Fibroblast of villous mesenchyme (primary cell): ENCODE measurements around the gene ZNF804B. TPM values are rescaled to one million over a fixed set of nuclear protein-coding genes. Genes with fewer than 3 reads are reported as not detected.

Experiments
- DNase-seq: peaks from one replicate; pipeline ENCODE4 v3.0.0-alpha.2; 2010; ENCODE audit warnings: low read depth
- H3K4me3 ChIP-seq: 2 replicates; pipeline ENCODE4 v1.5.1; 2011; ENCODE audit warnings: low read depth, mild to moderate bottlenecking, low read length
- CTCF ChIP-seq: IDR thresholded peaks from 2 replicates; pipeline ENCODE4 v1.5.1; 2012; ENCODE audit warnings: low read depth, mild to moderate bottlenecking, low read length; ENCODE audit not compliant: insufficient read depth
- total RNA-seq: library from RNA; depleted of rRNA; stranded (reverse); fragments of >200 nt; gene quantifications from 2 replicates; pipeline ENCODE4 v1.2.3, GENCODE V29; 2012

The ZNF804B gene
- total RNA-seq, 1 donor = not detected

- TF ChIP-seq CTCF = no peak
- no peak overlapping the region for H3K4me3 ChIP-seq
- no peak for DNase-seq
These were observed 59.1 kb downstream of the ZNF804B start for GRCh38 chr7:88818552-88818951.

GRCh38 chr7:88826222-88826621 lies 66.7 kb downstream of the ZNF804B start:
- no peak overlapping the region for H3K4me3 ChIP-seq
- no peak for TF ChIP-seq CTCF
- DNase-seq = no peak

DNA sequence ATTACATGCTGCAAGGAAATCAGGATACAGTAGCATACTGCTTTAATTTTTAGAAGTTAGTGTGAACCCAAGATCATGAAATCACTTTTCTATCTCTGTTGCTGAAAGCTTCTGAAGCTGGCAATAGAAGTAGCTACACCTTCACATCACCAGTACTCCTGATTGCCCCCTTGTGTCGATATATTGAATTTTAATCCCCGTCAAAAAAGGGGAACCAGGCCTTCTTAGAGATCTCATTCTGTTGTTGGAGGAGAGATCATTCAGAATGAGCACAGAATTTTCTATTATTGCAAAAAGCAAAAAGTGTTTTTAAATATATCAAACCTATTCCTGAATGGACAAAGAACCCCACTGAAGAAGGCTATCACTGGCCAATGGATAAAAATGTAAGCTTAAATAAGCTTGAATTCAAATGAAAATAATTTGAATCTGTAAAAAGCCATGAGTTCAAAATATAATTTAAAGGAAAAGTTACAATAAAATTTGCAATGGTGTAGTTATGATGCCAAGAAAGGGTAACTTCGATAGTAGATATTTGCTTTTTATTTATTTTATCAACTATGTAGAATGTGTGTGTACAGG lies 75.7 kb downstream of the ZNF804B start:
- DNase-seq = peak; percentile 2
- no peak for TF ChIP-seq CTCF
- H3K4me3 ChIP-seq = no peak overlapping the region

DNA sequence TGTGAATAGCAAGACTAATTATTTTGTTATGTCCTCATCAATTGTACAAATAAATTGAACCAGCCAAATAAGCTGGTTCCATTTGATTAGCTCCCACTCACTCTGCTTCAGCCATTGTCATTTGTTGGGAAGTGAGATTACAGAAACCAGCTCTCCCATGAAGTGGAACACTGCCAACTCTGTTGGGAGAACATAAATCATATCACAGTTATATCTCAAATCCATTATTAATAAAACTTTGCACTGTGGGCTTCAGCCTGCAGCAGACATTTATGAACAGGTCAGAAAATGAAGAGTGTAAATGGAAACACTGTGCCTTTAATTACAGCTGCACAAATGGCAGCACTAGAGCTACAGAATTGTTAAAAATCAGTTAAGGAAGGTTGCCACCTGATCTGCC lies 82.7 kb downstream of the ZNF804B start:
- TF ChIP-seq CTCF = no peak
- DNase-seq = no peak
- no peak overlapping the region for H3K4me3 ChIP-seq

GRCh38 chr7:88845091-88845490 lies 85.6 kb downstream of the ZNF804B start:
- DNase-seq = no peak
- TF ChIP-seq CTCF = no peak
- H3K4me3 ChIP-seq = no peak overlapping the region

GRCh38 chr7:88851220-88851619 lies 91.7 kb downstream of the ZNF804B start:
- H3K4me3 ChIP-seq = no peak overlapping the region
- no peak for TF ChIP-seq CTCF
- no peak for DNase-seq

DNA sequence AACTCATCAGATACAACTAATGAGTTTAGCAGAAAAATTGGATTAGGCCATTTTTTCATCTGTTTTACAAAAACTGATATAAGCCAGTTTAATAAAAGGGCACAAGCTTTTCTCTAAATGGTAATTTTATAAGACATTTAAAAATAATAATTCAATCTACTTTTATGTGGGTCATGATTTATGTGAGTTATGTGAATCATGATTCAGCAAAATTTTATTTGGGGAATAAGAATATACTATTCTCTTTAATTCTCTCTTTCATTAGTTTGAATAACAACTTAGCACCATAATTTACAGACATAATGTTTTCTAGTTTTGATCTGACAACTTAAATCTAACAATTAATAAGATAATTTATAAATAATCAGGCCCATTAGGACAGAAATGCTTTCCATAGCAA lies 99.8 kb downstream of the ZNF804B start:
- no peak for DNase-seq
- no peak for TF ChIP-seq CTCF
- H3K4me3 ChIP-seq = no peak overlapping the region
